HCT116 (cell line): ENCODE data around the gene PPIF. TPM values are rescaled to one million over a fixed set of nuclear protein-coding genes. Genes with fewer than 3 reads are reported as not detected.

ENCODE experiments used
- ATAC-seq: fragments of 200-7000 bp; cut with Tn5 transposase; 2 replicates; pipeline ENCODE4 v1.9.1; 2020; ENCODE audit warnings: mild to moderate bottlenecking, moderate library complexity
- BruUV-seq: library from RNA; stranded (reverse); fragments of 400-500 nt; replicated peaks from 2 replicates; lab custom pipeline; 2021; lab: Mats Ljungman, UMichigan
- CTCF ChIA-PET: fragments of 300-600 bp; sonication (Branson Sonifier 250); formaldehyde crosslinking; loops from one replicate; lab custom pipeline; 2021; ENCODE audit warnings: antibody characterized with exemption; lab: Charles Lee
- POLR2A ChIA-PET: fragments of 300-600, 350-600 bp; sonication (Branson Sonifier 250); formaldehyde crosslinking; loops from one replicate; lab custom pipeline; 2021; ENCODE audit warnings: antibody characterized with exemption; lab: Charles Lee
- RAD21 ChIA-PET, 2 experiments: fragments of 300-600 bp; sonication (Branson Sonifier 250); formaldehyde crosslinking; loops; one replicate each; lab custom pipeline; 2023; ENCODE audit warnings: low total read pairs in 2 of 2; ENCODE audit not compliant: uncharacterized antibody in 2 of 2, unreplicated experiment in 2 of 2, low non-redundant PET in 1 of 2; lab: Charles Lee
- DNase-seq: peaks from one replicate; pipeline ENCODE4 v3.0.0-alpha.2; 2010; ENCODE audit warnings: low read depth, low spot score
- H2AFZ ChIP-seq: fragments of 200-600 bp; shearing (Covaris generic), sonication (generic); 2 replicates; pipeline ENCODE4 v1.6.1; 2017; ENCODE audit warnings: low read depth, mixed run types, mixed read lengths, antibody characterized with exemption, low read length; ENCODE audit not compliant: poor library complexity, severe bottlenecking
- H3K27ac ChIP-seq: 2 replicates; pipeline ENCODE4 v1.5.1; 2012; ENCODE audit warnings: low read depth, low read length
- H3K27me3 ChIP-seq: fragments of 200-600 bp; sonication (generic); 2 replicates; pipeline ENCODE4 v1.6.1; 2016; ENCODE audit warnings: mixed run types, low read length, mixed read lengths; ENCODE audit not compliant: insufficient read depth
- H3K36me3 ChIP-seq, 2 experiments: fragments of 200-500 bp in 1 of 2; fragments of 200-600 bp in 1 of 2; sonication (Bioruptor generic) in 1 of 2; sonication (generic) in 1 of 2; 2 replicates each; pipeline versions ENCODE4 v1.5.1 to v1.6.1; 2014 to 2016; ENCODE audit warnings: low read length in 2 of 2, inconsistent platforms in 1 of 2, mixed read lengths in 1 of 2, mixed run types in 1 of 2; ENCODE audit not compliant: insufficient read depth in 2 of 2, control insufficient read depth in 1 of 2
- H3K4me1 ChIP-seq, 2 experiments: fragments of 200-600 bp in 1 of 2; sonication (generic) in 1 of 2; 2 replicates each; pipeline versions ENCODE4 v1.5.1 to v1.6.1; 2012 to 2017; ENCODE audit warnings: low read length in 2 of 2, inconsistent platforms in 1 of 2, mild to moderate bottlenecking in 1 of 2, mixed read lengths in 1 of 2, mixed run types in 1 of 2, moderate library complexity in 1 of 2; ENCODE audit not compliant: insufficient read depth in 2 of 2, control insufficient read depth in 1 of 2
- H3K4me2 ChIP-seq: fragments of 200-600 bp; sonication (generic); 2 replicates; pipeline ENCODE4 v1.6.1; 2017; ENCODE audit warnings: mixed run types, low read length, mixed read lengths
- H3K4me3 ChIP-seq, 2 experiments: fragments of 200-600 bp in 1 of 2; sonication (generic) in 1 of 2; replicated peaks in 1 of 2; 2 replicates each; pipeline ENCODE4 v1.5.1; 2011 to 2016; ENCODE audit warnings: low read length in 2 of 2, control low read depth in 1 of 2, low read depth in 1 of 2, mild to moderate bottlenecking in 1 of 2, mixed read lengths in 1 of 2, mixed run types in 1 of 2
- H3K79me2 ChIP-seq: fragments of 200-600 bp; sonication (generic); 2 replicates; pipeline ENCODE4 v1.6.1; 2017; ENCODE audit warnings: mild to moderate bottlenecking, mixed run types, low read length, moderate library complexity, mixed read lengths; ENCODE audit not compliant: insufficient read depth
- H3K9ac ChIP-seq: fragments of 200-600 bp; sonication (generic); 2 replicates; pipeline ENCODE4 v1.6.1; 2016; ENCODE audit warnings: low read length, mixed read lengths
- H3K9me2 ChIP-seq: fragments of 200-600 bp; sonication (generic), shearing (Covaris generic); 2 replicates; pipeline ENCODE4 v1.6.1; 2017; ENCODE audit warnings: mixed run types, mild to moderate bottlenecking, moderate library complexity; ENCODE audit not compliant: insufficient read depth
- H3K9me3 ChIP-seq, 2 experiments: fragments of 200-500 bp in 1 of 2; fragments of 200-600 bp in 1 of 2; sonication (Bioruptor generic) in 1 of 2; sonication (generic) in 1 of 2; 2 replicates each; pipeline ENCODE4 v1.6.1; 2014 to 2017; ENCODE audit warnings: low read length in 2 of 2, mixed read lengths in 2 of 2, inconsistent platforms in 1 of 2, low read depth in 1 of 2, mild to moderate bottlenecking in 1 of 2, mixed run types in 1 of 2, moderate library complexity in 1 of 2; ENCODE audit not compliant: control insufficient read depth in 1 of 2, insufficient read depth in 1 of 2
- H4K20me1 ChIP-seq: fragments of 200-600 bp; sonication (generic), shearing (Covaris generic); 2 replicates; pipeline ENCODE4 v1.6.1; 2017; ENCODE audit warnings: mixed run types, mild to moderate bottlenecking, moderate library complexity; ENCODE audit not compliant: insufficient read depth
- ATF3 ChIP-seq: IDR thresholded peaks from 2 replicates; pipeline ENCODE4 v1.6.1; 2012
- CBX3 ChIP-seq: IDR thresholded peaks from 2 replicates; pipeline ENCODE4 v1.6.1; 2012; ENCODE audit warnings: low read depth
- CEBPB ChIP-seq: IDR thresholded peaks from 2 replicates; pipeline ENCODE4 v1.6.1; 2012; ENCODE audit warnings: low read depth
- CTCF ChIP-seq, 3 experiments: fragments of 200-600 bp in 1 of 3; sonication (generic) in 1 of 3; IDR thresholded peaks in 2 of 3; conservative IDR thresholded peaks in 1 of 3; 2 replicates each; pipeline ENCODE4 v1.5.1; 2012 to 2017; ENCODE audit warnings: low read depth in 2 of 3, low read length in 2 of 3, antibody characterized with exemption in 1 of 3, borderline replicate concordance in 1 of 3, control low read depth in 1 of 3, mild to moderate bottlenecking in 1 of 3, mixed read lengths in 1 of 3, mixed run types in 1 of 3, moderate library complexity in 1 of 3; ENCODE audit not compliant: insufficient read depth in 1 of 3
- EGR1 ChIP-seq: IDR thresholded peaks from 2 replicates; pipeline ENCODE4 v1.6.1; 2012; ENCODE audit warnings: low read depth
- ELF1 ChIP-seq: IDR thresholded peaks from 2 replicates; pipeline ENCODE4 v1.6.1; 2012; ENCODE audit warnings: low read depth, borderline replicate concordance
- EZH2 ChIP-seq: fragments of 200-600 bp; sonication (generic); IDR thresholded peaks from 2 replicates; pipeline ENCODE4 v1.6.1; 2017; ENCODE audit warnings: antibody characterized with exemption, mixed run types
- EZH2phosphoT487 ChIP-seq: fragments of 200-600 bp; IDR thresholded peaks from 2 replicates; pipeline ENCODE4 v1.6.1; 2018; ENCODE audit warnings: antibody characterized with exemption, borderline replicate concordance
- FOSL1 ChIP-seq: IDR thresholded peaks from 2 replicates; pipeline ENCODE4 v1.6.1; 2012; ENCODE audit warnings: low read depth
- JUND ChIP-seq: IDR thresholded peaks from 2 replicates; pipeline ENCODE4 v1.6.1; 2012
- MAX ChIP-seq: IDR thresholded peaks from 2 replicates; pipeline ENCODE4 v1.6.1; 2012
- POLR2A ChIP-seq: IDR thresholded peaks from 2 replicates; pipeline ENCODE4 v1.7.0; 2011; ENCODE audit warnings: borderline replicate concordance; ENCODE audit not compliant: insufficient read depth, insufficient read length; ENCODE audit errors: extremely low read depth
- POLR2AphosphoS5 ChIP-seq: IDR thresholded peaks from 2 replicates; pipeline ENCODE4 v1.6.1; 2011; ENCODE audit warnings: mild to moderate bottlenecking, low read depth, low read length, moderate library complexity
- RAD21 ChIP-seq: IDR thresholded peaks from 2 replicates; pipeline ENCODE4 v1.6.1; 2012; ENCODE audit warnings: low read depth, mild to moderate bottlenecking
- REST ChIP-seq: IDR thresholded peaks from 2 replicates; pipeline ENCODE4 v1.6.1; 2012; ENCODE audit warnings: low read depth
- SIN3A ChIP-seq: IDR thresholded peaks from 2 replicates; pipeline ENCODE4 v1.6.1; 2012; ENCODE audit warnings: low read depth
- TCF7L2 ChIP-seq: IDR thresholded peaks from 2 replicates; pipeline ENCODE4 v1.7.0; 2011; ENCODE audit warnings: borderline replicate concordance, inconsistent platforms; ENCODE audit not compliant: insufficient read depth, insufficient read length; ENCODE audit errors: extremely low read depth
- ZFX ChIP-seq: fragments of 450-650 bp; IDR thresholded peaks from 2 replicates; pipeline ENCODE4 v1.6.1; 2017
- ZNF274 ChIP-seq: fragments of 200-500 bp; sonication (Bioruptor generic); IDR thresholded peaks from 2 replicates; pipeline ENCODE4 v1.6.1; 2014; ENCODE audit warnings: mild to moderate bottlenecking, low read depth, low read length, inconsistent platforms
- intact Hi-C: fragments of 100-400 bp; cut with micrococcal nuclease; formaldehyde crosslinking; loops from 2 replicates; pipeline ENCODE4 v1.10.0; 2022
- total RNA-seq: library from RNA; stranded (reverse); gene quantifications from one replicate; pipeline ENCODE4 v1.2.1, GENCODE V29; 2021; ENCODE audit not compliant: unreplicated experiment

Gene PPIF
- total RNA-seq, 1 experiment from 2014 or later = 85.0 TPM

- BruUV-seq = no TSS peak
- Histone ChIP-seq H2AFZ (no peak overlapping the region), H4K20me1 (no peaks in the 10 kb centered on the region), H3K9me3 (no peaks in the 10 kb centered on the region), H3K4me3 (no peak overlapping the region)
- POLR2A ChIA-PET = no interaction called here
- no peak for DNase-seq
- TF ChIP-seq FOSL1 (no peak), CEBPB (no peak), ZFX (no peak), SIN3A (no peak), POLR2AphosphoS5 (no peak), ELF1 (no peak), ATF3 (no peak), JUND (no peak), EGR1 (no peak), EZH2 (no peak), EZH2phosphoT487 (no peak), ZNF274 (no peak), RAD21 (no peak), REST (no peak), CBX3 (no peak), CTCF (IDR thresholded peaks at IDR 0.05 in 2 of 3, conservative IDR thresholded peaks at IDR 0.05 in 1 of 3; ENCODE audit: borderline replicate concordance in 1 of 3, insufficient read depth in 1 of 3, low read depth in 2 of 3, low read length in 2 of 3) (no peak), TCF7L2 (no peak), MAX (no peak), POLR2A (no peak)
- TF ChIP-seq, all 23 proteins: peak for 0
- intact Hi-C loops = no loop called here
- H3K27ac ChIP-seq = no peak overlapping the region
- peaks cover 3 to 10% of the 10 kb centered on the region in 2 experiments; a peak in 2 of 4 replicates for H3K4me1 ChIP-seq
- no peaks in the 10 kb centered on the region for H3K27me3 ChIP-seq
- no peak overlapping the region for H3K9ac ChIP-seq
- H3K9me2 ChIP-seq = no peaks in the 10 kb centered on the region
- no peak overlapping the region for H3K4me2 ChIP-seq
- H3K36me3 ChIP-seq = no peaks in the 10 kb centered on the region
- RAD21 ChIA-PET = no interaction called here
- no peaks in the 10 kb centered on the region for H3K79me2 ChIP-seq
- no peak for ATAC-seq
- CTCF ChIA-PET = no interaction called here
Measured at GRCh38 chr10:79378383-79378646, 31.0 kb downstream of the PPIF start.
